Daoy (cell line): ENCODE measurements around the gene TMA16. TPM values are rescaled to one million over a fixed set of nuclear protein-coding genes. Genes with fewer than 3 reads are reported as not detected.
"Not testable (repeated sequence)": the region's sequence is repeated elsewhere in the genome, so short reads cannot be mapped to it uniquely, and the experiment has no call there.

Source experiments
- DNase-seq: peaks from one replicate; pipeline ENCODE4 v3.0.0-alpha.2; 2015; ENCODE audit warnings: low read depth
- total RNA-seq: library from RNA; depleted of rRNA; stranded (reverse); fragments of >200 nt; shearing (Covaris generic); gene quantifications from 2 replicates; pipeline ENCODE4 v1.2.3, GENCODE V29; 2014

TMA16 gene
- total RNA-seq, 1 experiment from 2014 or later = 43.2 TPM

- no peak for DNase-seq
Observed at GRCh38 chr4:163515198-163515597, 20.7 kb downstream of the TMA16 start.

- DNase-seq = no peak
Observed at GRCh38 chr4:163523791-163524365, 29.4 kb downstream of the TMA16 start.

GRCh38 chr4:163525982-163526381 is 31.5 kb downstream of the TMA16 start:
- no peak for DNase-seq

GRCh38 chr4:163527172-163527571 is 32.7 kb downstream of the TMA16 start:
- DNase-seq = no peak

- no peak for DNase-seq
Observed at GRCh38 chr4:163528653-163529052, 34.2 kb downstream of the TMA16 start.

- DNase-seq = no peak
Observed at GRCh38 chr4:163534056-163534455, 39.6 kb downstream of the TMA16 start.

GRCh38 chr4:163535657-163536056 is 41.2 kb downstream of the TMA16 start:
- no peak for DNase-seq

GRCh38 chr4:163536091-163536490 is 41.6 kb downstream of the TMA16 start:
- no peak for DNase-seq

GRCh38 chr4:163537114-163537513 is 42.6 kb downstream of the TMA16 start:
- no peak for DNase-seq

- DNase-seq = not testable (repeated sequence)
Observed at GRCh38 chr4:163538820-163539219, 44.3 kb downstream of the TMA16 start.

- DNase-seq = no peak
Observed at GRCh38 chr4:163540448-163540847, 46.0 kb downstream of the TMA16 start.

GRCh38 chr4:163540977-163541376 is 46.5 kb downstream of the TMA16 start:
- peak; percentile 67 for DNase-seq

- DNase-seq = peak; percentile 46
Observed at GRCh38 chr4:163542275-163542674, 47.8 kb downstream of the TMA16 start.

- peak; percentile 38 for DNase-seq
Observed at GRCh38 chr4:163544407-163545038, 50.0 kb downstream of the TMA16 start.

GRCh38 chr4:163548481-163549243 is 54.2 kb downstream of the TMA16 start:
- peak; percentile 15 for DNase-seq

- DNase-seq = no peak
Observed at GRCh38 chr4:163550869-163551267, 56.4 kb downstream of the TMA16 start.

GRCh38 chr4:163553146-163553545 is 58.7 kb downstream of the TMA16 start:
- DNase-seq = no peak

- no peak for DNase-seq
Observed at GRCh38 chr4:163554870-163555465, 60.5 kb downstream of the TMA16 start.

GRCh38 chr4:163556177-163556576 is 61.7 kb downstream of the TMA16 start:
- DNase-seq = no peak

- no peak for DNase-seq
Observed at GRCh38 chr4:163556650-163557391, 62.3 kb downstream of the TMA16 start.

- DNase-seq = no peak
Observed at GRCh38 chr4:163558539-163559044, 64.1 kb downstream of the TMA16 start.

- no peak for DNase-seq
Observed at GRCh38 chr4:163562496-163562895, 68.0 kb downstream of the TMA16 start.
